Glomerular visceral epithelial cell (primary cell): ENCODE measurements around the gene ARHGAP28.
"Not testable (repeated sequence)": the region's sequence is repeated elsewhere in the genome, so short reads cannot be mapped to it uniquely, and the experiment has no call there.

Experiments
- DNase-seq: peaks from one replicate; pipeline ENCODE4 v3.0.0-alpha.2; 2016; ENCODE audit errors: extremely low spot score

Gene ARHGAP28

GRCh38 chr18:6775237-6775636 lies 45.7 kb downstream of the ARHGAP28 start:
- no peak for DNase-seq

GRCh38 chr18:6775702-6776101 lies 46.2 kb downstream of the ARHGAP28 start:
- no peak for DNase-seq

GRCh38 chr18:6776188-6776587 lies 46.7 kb downstream of the ARHGAP28 start:
- no peak for DNase-seq

- DNase-seq: no peak
Measured at GRCh38 chr18:6777509-6777908, 48.0 kb downstream of the ARHGAP28 start.

GRCh38 chr18:6778459-6779247 lies 49.1 kb downstream of the ARHGAP28 start:
- DNase-seq: no peak

GRCh38 chr18:6781142-6781714 lies 51.7 kb downstream of the ARHGAP28 start:
- no peak for DNase-seq

GRCh38 chr18:6781796-6782195 lies 52.3 kb downstream of the ARHGAP28 start:
- no peak for DNase-seq

- no peak for DNase-seq
Measured at GRCh38 chr18:6782861-6783260, 53.3 kb downstream of the ARHGAP28 start.

GRCh38 chr18:6784046-6784445 lies 54.5 kb downstream of the ARHGAP28 start:
- no peak for DNase-seq

GRCh38 chr18:6785001-6785400 lies 55.5 kb downstream of the ARHGAP28 start:
- no peak for DNase-seq

- no peak for DNase-seq
Measured at GRCh38 chr18:6785411-6785810, 55.9 kb downstream of the ARHGAP28 start.

- DNase-seq: no peak
Measured at GRCh38 chr18:6792391-6792790, 62.9 kb downstream of the ARHGAP28 start.

GRCh38 chr18:6793455-6793854 lies 63.9 kb downstream of the ARHGAP28 start:
- DNase-seq: no peak

- no peak for DNase-seq
Measured at GRCh38 chr18:6793986-6794385, 64.5 kb downstream of the ARHGAP28 start.

- DNase-seq: no peak
Measured at GRCh38 chr18:6795307-6795706, 65.8 kb downstream of the ARHGAP28 start.

GRCh38 chr18:6796511-6796910 lies 67.0 kb downstream of the ARHGAP28 start:
- no peak for DNase-seq

GRCh38 chr18:6797171-6797570 lies 67.7 kb downstream of the ARHGAP28 start:
- DNase-seq: no peak

GRCh38 chr18:6798896-6799295 lies 69.4 kb downstream of the ARHGAP28 start:
- DNase-seq: no peak

- not testable (repeated sequence) for DNase-seq
Measured at GRCh38 chr18:6800309-6800708, 70.8 kb downstream of the ARHGAP28 start.

- no peak for DNase-seq
Measured at GRCh38 chr18:6807515-6808257, 78.2 kb downstream of the ARHGAP28 start.

GRCh38 chr18:6810191-6810590 lies 80.7 kb downstream of the ARHGAP28 start:
- no peak for DNase-seq

- no peak for DNase-seq
Measured at GRCh38 chr18:6811816-6812215, 82.3 kb downstream of the ARHGAP28 start.

- no peak for DNase-seq
Measured at GRCh38 chr18:6814882-6815425, 85.4 kb downstream of the ARHGAP28 start.
